Measurements from ENCODE around the gene VCX2. TPM values are rescaled to one million over a fixed set of nuclear protein-coding genes. Genes with fewer than 3 reads are reported as not detected.

The VCX2 gene
- total RNA-seq, 8 experiments from 2014 or later, result 0.59 TPM; not detected in 7

Other genes with a start within 250 kb of the VCX2 start
- 10 to 100 TPM in 4 of 8 experiments, 1 to 10 TPM in 3, not detected in 1; 9.2 to 17.0 (median 10.8) TPM for gene PNPLA4, start 243.9 kb downstream of the VCX2 start, total RNA-seq

Data from motor neuron (in vitro differentiated cells).